ENCODE results near the gene FXYD1.

FXYD1 gene

GRCh38 chr19:35164418-35164817 is 25.8 kb downstream of the FXYD1 start:
- TF ChIP-seq CTCF (IDR thresholded peaks at IDR 0.05; ENCODE audit: low read depth, low read length), result no peak
- no peak for DNase-seq (ENCODE audit: low read depth, low spot score)
- in situ Hi-C loops (cut with HindIII; ENCODE audit: low sequenced_read_pairs), result no loop called here
- no peak overlapping the region for H3K4me3 ChIP-seq (ENCODE audit: low read depth, low read length)

- in situ Hi-C loops (cut with HindIII; ENCODE audit: low sequenced_read_pairs), result no loop called here
- no peak for TF ChIP-seq CTCF (IDR thresholded peaks at IDR 0.05; ENCODE audit: low read depth, low read length)
- no peak overlapping the region for H3K4me3 ChIP-seq (ENCODE audit: low read depth, low read length)
- no peak for DNase-seq (ENCODE audit: low read depth, low spot score)
Measured at GRCh38 chr19:35165200-35166058, 26.8 kb downstream of the FXYD1 start.

- in situ Hi-C loops (cut with HindIII; ENCODE audit: low sequenced_read_pairs), result no loop called here
- TF ChIP-seq CTCF (IDR thresholded peaks at IDR 0.05; ENCODE audit: low read depth, low read length), result no peak
Measured at GRCh38 chr19:35166100-35167063, 27.8 kb downstream of the FXYD1 start.

GRCh38 chr19:35167251-35168119 is 28.9 kb downstream of the FXYD1 start:
- TF ChIP-seq CTCF (IDR thresholded peaks at IDR 0.05; ENCODE audit: low read depth, low read length), result no peak
- DNase-seq (ENCODE audit: low read depth, low spot score), result no peak
- no peak overlapping the region for H3K4me3 ChIP-seq (ENCODE audit: low read depth, low read length)
- in situ Hi-C loops (cut with HindIII; ENCODE audit: low sequenced_read_pairs), result no loop called here

More at GRCh38 chr19:35166100-35167063, 27.8 kb downstream of the FXYD1 start:
- no peak for DNase-seq (ENCODE audit: low read depth, low spot score)
- H3K4me3 ChIP-seq (ENCODE audit: low read depth, low read length), result no peak overlapping the region

GRCh38 chr19:35168196-35168595 is 29.6 kb downstream of the FXYD1 start:
- no peak for DNase-seq (ENCODE audit: low read depth, low spot score)
- no peak overlapping the region for H3K4me3 ChIP-seq (ENCODE audit: low read depth, low read length)
- in situ Hi-C loops (cut with HindIII; ENCODE audit: low sequenced_read_pairs), result no loop called here
- TF ChIP-seq CTCF (IDR thresholded peaks at IDR 0.05; ENCODE audit: low read depth, low read length), result no peak

All from astrocyte of the spinal cord (primary cell).